ENCODE data around the gene GLIPR1L1.

- no peak for TF ChIP-seq CHD1 (IDR thresholded peaks at IDR 0.05; ENCODE audit: low read depth, low read length)
- TF ChIP-seq FOS (IDR thresholded peaks at IDR 0.05; ENCODE audit: low read depth, low read length) = no peak
- TF ChIP-seq CTCF (conservative IDR thresholded peaks at IDR 0.05; ENCODE audit: low read depth, low read length) = no peak
Observed at GRCh38 chr12:75302781-75303180, 31.7 kb upstream of the GLIPR1L1 start.
